8988T (cell line): ENCODE data around the gene UMODL1.

Source experiments
- DNase-seq: peaks from one replicate; pipeline ENCODE4 v3.0.0; 2011

Gene UMODL1

GRCh38 chr21:42118901-42119300, 47.8 kb downstream of the UMODL1 start:
- DNase-seq = no peak

- DNase-seq = no peak
Observed at GRCh38 chr21:42120101-42120902, 49.2 kb downstream of the UMODL1 start.

- no peak for DNase-seq
Observed at GRCh38 chr21:42120903-42121535, 49.9 kb downstream of the UMODL1 start.

GRCh38 chr21:42121794-42122193, 50.7 kb downstream of the UMODL1 start:
- no peak for DNase-seq

GRCh38 chr21:42122398-42122797, 51.3 kb downstream of the UMODL1 start:
- DNase-seq = no peak

GRCh38 chr21:42122808-42123207, 51.7 kb downstream of the UMODL1 start:
- no peak for DNase-seq

GRCh38 chr21:42123219-42123908, 52.2 kb downstream of the UMODL1 start:
- DNase-seq = no peak

GRCh38 chr21:42124081-42124480, 53.0 kb downstream of the UMODL1 start:
- no peak for DNase-seq

- DNase-seq = no peak
Observed at GRCh38 chr21:42124826-42125570, 53.9 kb downstream of the UMODL1 start.

- DNase-seq = no peak
Observed at GRCh38 chr21:42125571-42126544, 54.7 kb downstream of the UMODL1 start.

GRCh38 chr21:42127164-42128150, 56.3 kb downstream of the UMODL1 start:
- no peak for DNase-seq

GRCh38 chr21:42129300-42130266, 58.5 kb downstream of the UMODL1 start:
- no peak for DNase-seq

GRCh38 chr21:42130441-42130840, 59.3 kb downstream of the UMODL1 start:
- no peak for DNase-seq

- no peak for DNase-seq
Observed at GRCh38 chr21:42132183-42132582, 61.1 kb downstream of the UMODL1 start.

- no peak for DNase-seq
Observed at GRCh38 chr21:42133131-42133530, 62.0 kb downstream of the UMODL1 start.

- no peak for DNase-seq
Observed at GRCh38 chr21:42135386-42136052, 64.4 kb downstream of the UMODL1 start.

- no peak for DNase-seq
Observed at GRCh38 chr21:42137191-42137904, 66.2 kb downstream of the UMODL1 start.
